Measurements from ENCODE around the gene HSP90AB1. TPM values are rescaled to one million over a fixed set of nuclear protein-coding genes. Genes with fewer than 3 reads are reported as not detected.

Gene HSP90AB1
- total RNA-seq, 1 donor from 2014 or later, result 463 TPM

DNA sequence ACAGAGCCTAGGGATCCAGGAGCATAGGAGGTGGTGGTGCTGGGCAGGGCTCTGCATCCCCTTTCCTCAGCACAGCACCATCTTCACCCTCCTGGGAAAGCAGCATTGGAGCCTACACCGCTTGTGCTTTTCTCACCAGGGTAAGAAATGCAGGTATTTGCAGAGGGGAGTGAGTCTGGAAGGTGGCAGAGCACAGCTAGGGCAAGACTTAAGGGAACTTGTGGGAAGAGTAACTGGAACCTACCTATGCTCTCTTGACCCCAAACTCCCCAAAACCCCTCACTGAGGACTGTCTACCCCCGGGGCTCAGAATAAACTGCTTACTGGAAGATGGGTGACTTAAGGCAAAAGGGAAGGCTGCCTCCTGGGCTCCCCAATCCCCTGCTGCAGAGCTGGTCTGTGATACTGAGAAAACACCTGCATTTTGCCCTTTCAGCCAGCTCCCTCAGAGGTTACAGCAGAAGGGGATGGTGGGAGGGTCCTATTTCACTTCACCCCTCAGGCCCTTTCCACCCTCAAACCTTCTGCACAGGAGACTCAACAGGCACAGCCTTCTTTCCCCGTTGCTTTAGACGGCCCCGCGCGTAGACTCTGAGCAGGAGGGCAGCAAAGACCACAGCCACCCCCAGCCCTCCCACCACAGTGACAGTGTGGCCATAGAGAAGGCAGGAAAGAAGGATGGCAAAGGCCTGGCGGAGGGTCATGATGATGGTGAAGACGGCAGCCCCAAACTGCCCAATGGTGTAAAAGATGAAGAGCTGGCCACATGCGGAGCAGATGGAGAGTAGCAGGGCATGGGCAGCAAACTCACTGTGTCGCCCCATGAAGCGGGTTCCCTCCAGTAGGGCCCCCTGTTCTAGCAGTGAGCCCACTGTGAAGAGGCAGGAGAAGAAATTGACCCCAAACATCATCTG is 7.5 kb downstream of the HSP90AB1 start:
- no peak for TF ChIP-seq POLR2AphosphoS5 (IDR thresholded peaks at IDR 0.05; ENCODE audit: insufficient read depth in 1 of 2, low read depth in 1 of 2)
- TF ChIP-seq, protein P1, sequence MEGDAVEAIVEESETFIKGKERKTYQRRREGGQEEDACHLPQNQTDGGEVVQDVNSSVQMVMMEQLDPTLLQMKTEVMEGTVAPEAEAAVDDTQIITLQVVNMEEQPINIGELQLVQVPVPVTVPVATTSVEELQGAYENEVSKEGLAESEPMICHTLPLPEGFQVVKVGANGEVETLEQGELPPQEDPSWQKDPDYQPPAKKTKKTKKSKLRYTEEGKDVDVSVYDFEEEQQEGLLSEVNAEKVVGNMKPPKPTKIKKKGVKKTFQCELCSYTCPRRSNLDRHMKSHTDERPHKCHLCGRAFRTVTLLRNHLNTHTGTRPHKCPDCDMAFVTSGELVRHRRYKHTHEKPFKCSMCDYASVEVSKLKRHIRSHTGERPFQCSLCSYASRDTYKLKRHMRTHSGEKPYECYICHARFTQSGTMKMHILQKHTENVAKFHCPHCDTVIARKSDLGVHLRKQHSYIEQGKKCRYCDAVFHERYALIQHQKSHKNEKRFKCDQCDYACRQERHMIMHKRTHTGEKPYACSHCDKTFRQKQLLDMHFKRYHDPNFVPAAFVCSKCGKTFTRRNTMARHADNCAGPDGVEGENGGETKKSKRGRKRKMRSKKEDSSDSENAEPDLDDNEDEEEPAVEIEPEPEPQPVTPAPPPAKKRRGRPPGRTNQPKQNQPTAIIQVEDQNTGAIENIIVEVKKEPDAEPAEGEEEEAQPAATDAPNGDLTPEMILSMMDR (IDR thresholded peaks at IDR 0.05), result no peak
- TF ChIP-seq POLR2A (IDR thresholded peaks at IDR 0.05), result no peak
- Histone ChIP-seq H3K27me3 (no peaks in the 10 kb centered on the region), H3K4me3 (no peak overlapping the region), H3K4me1 (peaks cover 32% of the 10 kb centered on the region), H3K27ac (no peak overlapping the region), H3K9me3 (no peaks in the 10 kb centered on the region), H3K36me3 (peaks cover 4 to 58% of the 10 kb centered on the region in 2 donors)
- DNase-seq (ENCODE audit: extremely low spot score in 2 of 2), result no peak
- intact Hi-C loops (cut with DNase I), result no loop called here

GRCh38 chr6:44255105-44255808 is 8.4 kb downstream of the HSP90AB1 start:
- no peak for DNase-seq (ENCODE audit: extremely low spot score in 2 of 2)
- H3K27ac ChIP-seq, result peak overlapping the region; percentile 98
- peak overlapping the region in 1 of 2 donors; percentile 91 for H3K4me3 ChIP-seq
- intact Hi-C loops (cut with DNase I), result no loop called here
- no peaks in the 10 kb centered on the region for H3K9me3 ChIP-seq
- no peaks in the 10 kb centered on the region for H3K27me3 ChIP-seq
- peaks cover 27% of the 10 kb centered on the region for H3K4me1 ChIP-seq
- H3K36me3 ChIP-seq, result peaks cover 4 to 49% of the 10 kb centered on the region in 2 donors
- TF ChIP-seq POLR2AphosphoS5 (IDR thresholded peaks at IDR 0.05; ENCODE audit: insufficient read depth in 1 of 2, low read depth in 1 of 2), result no peak
- TF ChIP-seq POLR2A (IDR thresholded peaks at IDR 0.05), result no peak
- TF ChIP-seq, protein P1 (IDR thresholded peaks at IDR 0.05), result no peak

DNA sequence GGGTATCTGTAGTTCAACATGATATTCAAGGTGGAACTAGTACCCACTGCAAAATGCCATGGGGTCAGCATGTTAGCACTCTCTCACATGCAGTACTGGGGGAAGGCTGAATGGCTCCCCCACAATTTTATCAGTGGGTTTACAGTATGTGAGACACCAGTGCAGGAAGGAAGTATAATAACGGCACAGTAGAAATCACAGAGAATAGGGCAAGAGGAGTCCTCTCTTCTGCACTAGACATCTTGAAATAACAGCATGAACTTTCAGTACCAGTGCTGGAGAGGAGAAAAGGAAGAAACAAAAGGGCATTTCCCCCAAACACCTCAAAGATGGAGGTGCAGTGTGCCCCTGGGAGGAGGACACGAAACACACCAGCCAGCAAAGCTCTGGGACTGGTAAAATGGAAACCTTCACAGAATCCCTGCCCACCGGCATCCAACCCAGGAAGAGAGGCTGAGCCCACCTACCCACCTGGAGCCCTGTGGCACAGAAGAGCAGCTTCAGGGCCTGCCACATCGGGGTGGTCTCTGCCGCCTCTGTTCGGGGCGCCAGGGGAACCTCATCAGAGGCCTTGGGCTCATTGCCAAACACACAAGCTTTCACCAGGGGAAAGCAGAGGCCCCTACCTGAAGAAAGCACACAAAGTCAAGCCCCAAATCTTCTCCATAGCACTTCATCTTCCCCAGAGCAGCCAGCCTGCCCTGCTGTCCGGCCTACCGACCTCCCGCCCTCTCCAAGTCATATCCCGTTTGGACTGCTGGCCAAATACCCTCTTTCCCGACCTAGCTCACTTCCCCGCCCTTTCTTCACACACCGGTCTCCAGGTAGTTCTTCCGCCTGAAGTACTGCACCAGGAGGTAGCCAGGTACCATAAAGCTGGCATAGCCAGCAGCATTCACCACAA is 9.2 kb downstream of the HSP90AB1 start:
- peaks cover 22% of the 10 kb centered on the region for H3K4me1 ChIP-seq
- TF ChIP-seq, protein P1 (IDR thresholded peaks at IDR 0.05), result no peak
- TF ChIP-seq POLR2AphosphoS5 (IDR thresholded peaks at IDR 0.05; ENCODE audit: insufficient read depth in 1 of 2, low read depth in 1 of 2) (no peak), POLR2A (IDR thresholded peaks at IDR 0.05) (no peak)
- no peaks in the 10 kb centered on the region for H3K9me3 ChIP-seq
- H3K27me3 ChIP-seq, result no peaks in the 10 kb centered on the region
- intact Hi-C loops (cut with DNase I), result no loop called here
- no peak for DNase-seq (ENCODE audit: extremely low spot score in 2 of 2)
- peak overlapping the region; percentile 91 to 92 for H3K4me3 ChIP-seq
- H3K27ac ChIP-seq, result peak overlapping the region; percentile 98
- peaks cover 0 to 41% of the 10 kb centered on the region in 2 donors for H3K36me3 ChIP-seq

GRCh38 chr6:44256775-44257024 is 9.8 kb downstream of the HSP90AB1 start:
- H3K4me3 ChIP-seq, result peak overlapping the region; percentile 91 to 92
- no peaks in the 10 kb centered on the region for H3K27me3 ChIP-seq
- intact Hi-C loops (cut with DNase I), result no loop called here
- peaks cover 22% of the 10 kb centered on the region for H3K4me1 ChIP-seq
- H3K27ac ChIP-seq, result peak overlapping the region; percentile 98
- H3K36me3 ChIP-seq, result peaks cover 0 to 35% of the 10 kb centered on the region in 2 donors
- no peak for DNase-seq (ENCODE audit: extremely low spot score in 2 of 2)
- TF ChIP-seq, protein P1 (IDR thresholded peaks at IDR 0.05), result no peak
- TF ChIP-seq POLR2AphosphoS5 (IDR thresholded peaks at IDR 0.05; ENCODE audit: insufficient read depth in 1 of 2, low read depth in 1 of 2) (no peak), POLR2A (IDR thresholded peaks at IDR 0.05) (no peak)
- no peaks in the 10 kb centered on the region for H3K9me3 ChIP-seq
